Ishikawa (cell line): Measurements from ENCODE around the gene HPS4.

ENCODE experiments used
- CEBPB ChIP-seq: IDR thresholded peaks from 2 replicates; pipeline ENCODE4 v1.6.1; 2012
- CREB1 ChIP-seq: IDR thresholded peaks from 2 replicates; pipeline ENCODE4 v1.6.1; 2012; ENCODE audit warnings: low read depth
- EGR1 ChIP-seq: IDR thresholded peaks from 2 replicates; pipeline ENCODE4 v1.6.1; 2012
- EP300 ChIP-seq: IDR thresholded peaks from 2 replicates; pipeline ENCODE4 v1.6.1; 2012; ENCODE audit warnings: borderline replicate concordance
- FOXM1 ChIP-seq: IDR thresholded peaks from 2 replicates; pipeline ENCODE4 v1.6.1; 2012; ENCODE audit warnings: low read depth, borderline replicate concordance
- NFIC ChIP-seq: IDR thresholded peaks from 2 replicates; pipeline ENCODE4 v1.6.1; 2012
- RAD21 ChIP-seq: IDR thresholded peaks from 2 replicates; pipeline ENCODE4 v1.6.1; 2012; ENCODE audit warnings: low read depth
- TAF1 ChIP-seq: IDR thresholded peaks from 2 replicates; pipeline ENCODE4 v1.6.1; 2012; ENCODE audit warnings: low read depth, mild to moderate bottlenecking
- TCF12 ChIP-seq: IDR thresholded peaks from 2 replicates; pipeline ENCODE4 v1.6.1; 2012; ENCODE audit warnings: low read depth
- TEAD4 ChIP-seq: IDR thresholded peaks from 2 replicates; pipeline ENCODE4 v1.6.1; 2012
- YY1 ChIP-seq: IDR thresholded peaks from 2 replicates; pipeline ENCODE4 v1.6.1; 2012; ENCODE audit warnings: low read depth
- ZBTB7A ChIP-seq: IDR thresholded peaks from 2 replicates; pipeline ENCODE4 v1.6.1; 2012; ENCODE audit warnings: low read depth
- TF ChIP-seq, protein P1 (sequence below): IDR thresholded peaks from 2 replicates; pipeline ENCODE4 v1.6.1; 2012; ENCODE audit warnings: low read depth, mild to moderate bottlenecking
- TF ChIP-seq, protein P2 (sequence below): IDR thresholded peaks from 2 replicates; pipeline ENCODE4 v1.6.1; 2012
- TF ChIP-seq, protein P3 (sequence below): IDR thresholded peaks from 2 replicates; pipeline ENCODE4 v1.6.1; 2012

The HPS4 gene

DNA sequence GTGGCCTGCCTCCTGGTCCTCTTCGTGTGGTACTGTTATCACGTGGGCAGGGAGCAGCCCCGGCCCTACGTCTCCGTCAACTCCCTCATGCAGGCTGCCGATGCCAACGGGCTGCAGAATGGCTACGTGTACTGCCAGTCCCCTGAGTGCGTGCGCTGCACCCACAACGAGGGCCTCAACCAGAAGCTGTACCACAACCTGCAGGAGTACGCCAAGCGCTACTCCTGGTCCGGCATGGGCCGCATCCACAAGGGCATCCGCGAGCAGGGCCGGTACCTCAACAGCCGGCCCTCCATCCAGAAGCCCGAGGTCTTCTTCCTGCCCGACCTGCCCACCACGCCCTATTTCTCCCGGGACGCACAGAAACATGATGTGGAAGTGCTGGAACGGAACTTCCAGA is 49.8 kb downstream of the HPS4 start:
- TF ChIP-seq NFIC (no peak), RAD21 (no peak)

DNA sequence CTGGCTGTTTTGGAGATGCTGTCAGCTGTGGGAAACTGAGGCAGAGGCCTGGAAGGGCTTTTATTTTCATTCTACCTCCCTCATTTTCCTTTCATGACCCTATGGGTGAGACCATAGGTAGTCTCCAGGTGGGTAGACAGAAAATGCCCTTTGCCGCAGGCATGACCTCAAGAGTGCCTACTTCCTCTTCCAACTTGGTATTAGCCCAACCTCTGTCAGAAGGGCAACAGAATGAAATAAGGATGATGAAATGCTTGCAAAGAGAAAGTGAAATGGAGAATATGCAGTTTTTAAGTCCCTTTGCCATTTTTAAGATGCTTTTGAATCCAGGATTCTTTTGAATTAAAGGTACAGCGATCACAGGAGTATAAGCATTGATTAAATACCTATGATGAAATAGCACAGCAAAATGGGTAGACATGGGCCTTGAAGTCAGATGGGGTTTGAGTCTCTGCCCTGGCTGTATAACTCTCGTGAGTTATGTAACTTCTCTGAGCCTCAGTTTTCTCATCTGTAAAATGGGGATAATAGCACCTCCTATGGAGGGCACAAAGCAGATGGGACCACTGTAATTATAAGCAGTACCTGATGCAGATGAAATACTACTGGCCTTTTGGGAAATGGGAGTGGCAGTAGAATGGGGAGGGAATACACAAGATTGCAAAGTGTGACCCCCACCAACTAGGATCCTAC is 50.8 kb downstream of the HPS4 start:
- no peak for TF ChIP-seq CREB1
- TF ChIP-seq TEAD4: no peak
- TF ChIP-seq ZBTB7A: no peak
- TF ChIP-seq CEBPB: no peak
- TF ChIP-seq EGR1: no peak
- no peak for TF ChIP-seq RAD21
- TF ChIP-seq TAF1: no peak
- TF ChIP-seq FOXM1: no peak
- TF ChIP-seq, protein P1, sequence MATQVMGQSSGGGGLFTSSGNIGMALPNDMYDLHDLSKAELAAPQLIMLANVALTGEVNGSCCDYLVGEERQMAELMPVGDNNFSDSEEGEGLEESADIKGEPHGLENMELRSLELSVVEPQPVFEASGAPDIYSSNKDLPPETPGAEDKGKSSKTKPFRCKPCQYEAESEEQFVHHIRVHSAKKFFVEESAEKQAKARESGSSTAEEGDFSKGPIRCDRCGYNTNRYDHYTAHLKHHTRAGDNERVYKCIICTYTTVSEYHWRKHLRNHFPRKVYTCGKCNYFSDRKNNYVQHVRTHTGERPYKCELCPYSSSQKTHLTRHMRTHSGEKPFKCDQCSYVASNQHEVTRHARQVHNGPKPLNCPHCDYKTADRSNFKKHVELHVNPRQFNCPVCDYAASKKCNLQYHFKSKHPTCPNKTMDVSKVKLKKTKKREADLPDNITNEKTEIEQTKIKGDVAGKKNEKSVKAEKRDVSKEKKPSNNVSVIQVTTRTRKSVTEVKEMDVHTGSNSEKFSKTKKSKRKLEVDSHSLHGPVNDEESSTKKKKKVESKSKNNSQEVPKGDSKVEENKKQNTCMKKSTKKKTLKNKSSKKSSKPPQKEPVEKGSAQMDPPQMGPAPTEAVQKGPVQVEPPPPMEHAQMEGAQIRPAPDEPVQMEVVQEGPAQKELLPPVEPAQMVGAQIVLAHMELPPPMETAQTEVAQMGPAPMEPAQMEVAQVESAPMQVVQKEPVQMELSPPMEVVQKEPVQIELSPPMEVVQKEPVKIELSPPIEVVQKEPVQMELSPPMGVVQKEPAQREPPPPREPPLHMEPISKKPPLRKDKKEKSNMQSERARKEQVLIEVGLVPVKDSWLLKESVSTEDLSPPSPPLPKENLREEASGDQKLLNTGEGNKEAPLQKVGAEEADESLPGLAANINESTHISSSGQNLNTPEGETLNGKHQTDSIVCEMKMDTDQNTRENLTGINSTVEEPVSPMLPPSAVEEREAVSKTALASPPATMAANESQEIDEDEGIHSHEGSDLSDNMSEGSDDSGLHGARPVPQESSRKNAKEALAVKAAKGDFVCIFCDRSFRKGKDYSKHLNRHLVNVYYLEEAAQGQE: no peak
- no peak for TF ChIP-seq NFIC
- TF ChIP-seq, protein P2, sequence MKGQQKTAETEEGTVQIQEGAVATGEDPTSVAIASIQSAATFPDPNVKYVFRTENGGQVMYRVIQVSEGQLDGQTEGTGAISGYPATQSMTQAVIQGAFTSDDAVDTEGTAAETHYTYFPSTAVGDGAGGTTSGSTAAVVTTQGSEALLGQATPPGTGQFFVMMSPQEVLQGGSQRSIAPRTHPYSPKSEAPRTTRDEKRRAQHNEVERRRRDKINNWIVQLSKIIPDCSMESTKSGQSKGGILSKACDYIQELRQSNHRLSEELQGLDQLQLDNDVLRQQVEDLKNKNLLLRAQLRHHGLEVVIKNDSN: no peak
- no peak for TF ChIP-seq TCF12
- no peak for TF ChIP-seq YY1
- TF ChIP-seq, protein P3, sequence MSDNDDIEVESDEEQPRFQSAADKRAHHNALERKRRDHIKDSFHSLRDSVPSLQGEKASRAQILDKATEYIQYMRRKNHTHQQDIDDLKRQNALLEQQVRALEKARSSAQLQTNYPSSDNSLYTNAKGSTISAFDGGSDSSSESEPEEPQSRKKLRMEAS: no peak
- TF ChIP-seq EP300: no peak

DNA sequence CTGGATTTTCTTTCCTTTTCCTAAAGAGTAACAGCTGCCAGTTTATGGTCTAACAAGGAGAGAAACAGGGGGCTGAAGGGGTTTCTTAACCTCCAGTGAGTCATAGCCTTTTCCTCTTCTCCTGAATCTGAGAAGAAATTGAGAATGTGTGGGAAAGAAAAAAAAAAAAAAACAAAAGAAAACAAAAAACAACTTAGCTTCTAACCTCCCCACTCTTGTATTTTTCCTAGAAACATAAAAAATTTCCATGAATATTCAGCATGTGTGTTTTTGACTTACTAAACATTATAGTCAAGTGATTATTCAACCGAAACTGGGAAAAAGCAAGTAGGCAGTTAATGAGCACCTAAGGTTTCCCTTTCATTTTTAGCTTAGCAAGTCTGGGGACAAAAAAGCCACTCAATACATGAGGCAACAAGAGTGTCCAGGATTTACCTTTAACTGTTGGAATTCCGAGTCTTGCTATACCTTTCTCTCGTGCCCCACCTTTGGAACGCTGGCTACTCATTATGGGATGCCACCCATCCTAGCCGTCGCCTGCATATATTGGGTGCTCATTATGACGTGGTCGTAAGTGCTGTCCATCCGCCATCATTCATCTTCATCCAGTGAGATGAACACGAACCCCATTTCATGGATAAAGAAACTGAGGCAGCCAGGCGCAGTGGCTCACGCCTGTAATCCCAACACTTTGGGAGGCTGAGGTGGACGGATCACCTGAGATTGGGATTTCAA is 52.2 kb downstream of the HPS4 start:
- TF ChIP-seq CREB1 (no peak), FOXM1 (no peak), CEBPB (no peak), TAF1 (no peak), NFIC (no peak), RAD21 (no peak), EGR1 (no peak), YY1 (no peak), TCF12 (no peak), ZBTB7A (no peak), TEAD4 (no peak)
- TF ChIP-seq, protein P1: no peak

DNA sequence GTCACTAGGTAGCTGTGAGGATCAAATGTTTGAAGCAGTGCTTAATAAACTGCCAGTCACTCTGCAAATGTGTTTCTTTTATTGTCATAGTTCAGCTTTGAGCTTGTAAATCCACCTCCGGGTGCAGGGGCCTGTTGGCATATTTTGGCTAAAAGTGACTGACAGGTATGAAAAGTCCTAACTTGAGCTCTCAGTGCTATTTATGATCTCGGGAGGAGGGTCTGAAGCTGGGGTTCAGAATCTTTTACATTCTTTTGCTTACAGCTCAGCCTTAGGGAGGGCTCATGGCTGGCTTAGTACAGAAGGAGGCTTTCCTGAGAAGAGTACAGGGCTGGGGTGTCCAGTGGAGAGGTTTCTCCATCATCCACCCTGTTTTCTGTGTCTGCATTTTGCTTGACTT is 53.0 kb downstream of the HPS4 start:
- TF ChIP-seq CEBPB: no peak
- no peak for TF ChIP-seq EGR1
- no peak for TF ChIP-seq TAF1
- TF ChIP-seq TEAD4: no peak
- TF ChIP-seq, protein P3: no peak
- no peak for TF ChIP-seq TCF12
- TF ChIP-seq CREB1: no peak
- no peak for TF ChIP-seq YY1
- TF ChIP-seq RAD21: no peak
- TF ChIP-seq NFIC: no peak
- TF ChIP-seq EP300: no peak
- no peak for TF ChIP-seq FOXM1
- TF ChIP-seq, protein P2: no peak
- TF ChIP-seq, protein P1: no peak
- no peak for TF ChIP-seq ZBTB7A
